ENCODE data around the gene SAC3D1. TPM values are rescaled to one million over a fixed set of nuclear protein-coding genes. Genes with fewer than 3 reads are reported as not detected.

Gene SAC3D1
- total and polyA plus RNA-seq, 8 donors, result 3.5 to 7.3 (median 4.7) TPM

DNA sequence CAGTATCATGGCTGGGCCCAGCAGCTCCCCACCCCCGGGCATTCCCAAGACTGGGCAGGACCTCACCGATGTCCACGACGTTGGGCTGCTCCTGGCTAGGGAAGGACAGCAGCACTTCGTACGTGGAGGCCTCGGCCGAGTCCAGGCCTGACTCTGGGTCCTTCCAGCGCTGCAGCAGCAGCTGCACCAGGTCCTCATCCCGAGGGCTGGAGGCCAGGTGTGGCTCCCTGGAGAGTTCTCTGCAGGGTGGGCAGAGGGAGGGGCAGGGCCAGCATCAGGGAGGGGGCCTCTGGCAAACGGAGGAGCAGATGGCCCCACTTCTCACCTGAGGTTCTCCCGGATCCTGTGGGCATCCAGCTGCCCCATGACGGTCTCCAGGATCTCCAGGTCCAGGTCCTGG, 17.0 kb downstream of the SAC3D1 start:
- TF ChIP-seq, protein P1, sequence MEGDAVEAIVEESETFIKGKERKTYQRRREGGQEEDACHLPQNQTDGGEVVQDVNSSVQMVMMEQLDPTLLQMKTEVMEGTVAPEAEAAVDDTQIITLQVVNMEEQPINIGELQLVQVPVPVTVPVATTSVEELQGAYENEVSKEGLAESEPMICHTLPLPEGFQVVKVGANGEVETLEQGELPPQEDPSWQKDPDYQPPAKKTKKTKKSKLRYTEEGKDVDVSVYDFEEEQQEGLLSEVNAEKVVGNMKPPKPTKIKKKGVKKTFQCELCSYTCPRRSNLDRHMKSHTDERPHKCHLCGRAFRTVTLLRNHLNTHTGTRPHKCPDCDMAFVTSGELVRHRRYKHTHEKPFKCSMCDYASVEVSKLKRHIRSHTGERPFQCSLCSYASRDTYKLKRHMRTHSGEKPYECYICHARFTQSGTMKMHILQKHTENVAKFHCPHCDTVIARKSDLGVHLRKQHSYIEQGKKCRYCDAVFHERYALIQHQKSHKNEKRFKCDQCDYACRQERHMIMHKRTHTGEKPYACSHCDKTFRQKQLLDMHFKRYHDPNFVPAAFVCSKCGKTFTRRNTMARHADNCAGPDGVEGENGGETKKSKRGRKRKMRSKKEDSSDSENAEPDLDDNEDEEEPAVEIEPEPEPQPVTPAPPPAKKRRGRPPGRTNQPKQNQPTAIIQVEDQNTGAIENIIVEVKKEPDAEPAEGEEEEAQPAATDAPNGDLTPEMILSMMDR (IDR thresholded peaks at IDR 0.05), result no peak
- DNase-seq, result no peak
- Histone ChIP-seq H3K27ac (no peak overlapping the region), H3K27me3 (no peaks in the 10 kb centered on the region), H3K36me3 (no peaks in the 10 kb centered on the region), H3K4me1 (no peaks in the 10 kb centered on the region), H3K4me3 (no peak overlapping the region), H3K9me3 (no peaks in the 10 kb centered on the region)
- no peak for FAIRE-seq
- WGBS, 2 donors, result 72 to 75% methylated on average over 12 to 13 of the region's 13 CpGs
- intact Hi-C loops (cut with DNase I), result no loop called here
- no peak for ATAC-seq

DNA sequence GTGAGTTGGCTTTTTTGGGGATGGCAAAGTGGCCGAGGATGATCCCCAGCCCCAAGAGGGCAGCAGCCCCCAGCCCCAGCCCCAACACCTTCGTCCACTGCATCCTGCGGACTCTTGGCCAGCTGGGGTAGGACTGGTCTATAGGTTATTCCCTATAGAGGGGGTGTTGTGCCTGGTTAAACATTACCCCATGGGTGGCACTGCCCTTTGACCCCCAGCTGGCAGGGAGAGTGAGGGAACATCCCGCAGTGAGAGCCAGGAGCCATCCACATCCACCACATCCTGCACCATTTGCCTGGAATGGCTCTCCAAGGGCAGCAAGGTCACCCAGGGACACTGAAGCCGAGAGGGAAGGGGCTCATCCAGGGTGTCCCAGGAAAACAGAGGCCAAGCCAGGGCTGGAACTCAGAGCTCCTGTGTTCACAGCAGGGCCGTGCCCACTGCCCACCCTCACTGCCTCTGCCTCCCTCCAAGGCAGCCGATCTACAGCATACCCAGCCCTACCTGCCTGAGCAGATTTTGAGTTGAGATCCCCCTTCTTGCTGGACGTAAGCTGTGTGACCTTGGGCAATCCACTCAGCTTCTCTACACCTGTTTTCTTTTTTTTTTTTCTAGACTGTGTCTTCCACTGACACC, 17.5 kb downstream of the SAC3D1 start, which contains the start of gene NAALADL1:
NAALADL1 (minus strand) TSS at position 135 of the 636 bp plus-strand sequence; CDS start at position 103, 32 bp downstream.
- WGBS, 2 donors, result 71 to 76% methylated on average over 8 of the region's 8 CpGs
- no peak for DNase-seq
- intact Hi-C loops (cut with DNase I), result no loop called here
- no peak within 1 kb of the TSS for H3K27ac ChIP-seq
- TF ChIP-seq, protein P1 (IDR thresholded peaks at IDR 0.05), result no peak
- H3K4me3 ChIP-seq, result no peak within 1 kb of the TSS
- no peak for ATAC-seq
- no peaks in the 10 kb centered on the region for H3K4me1 ChIP-seq
- no peaks in the 10 kb centered on the region for H3K27me3 ChIP-seq
- no peaks in the 10 kb centered on the region for H3K36me3 ChIP-seq
- FAIRE-seq, result no peak
- no peaks in the 10 kb centered on the region for H3K9me3 ChIP-seq

DNA sequence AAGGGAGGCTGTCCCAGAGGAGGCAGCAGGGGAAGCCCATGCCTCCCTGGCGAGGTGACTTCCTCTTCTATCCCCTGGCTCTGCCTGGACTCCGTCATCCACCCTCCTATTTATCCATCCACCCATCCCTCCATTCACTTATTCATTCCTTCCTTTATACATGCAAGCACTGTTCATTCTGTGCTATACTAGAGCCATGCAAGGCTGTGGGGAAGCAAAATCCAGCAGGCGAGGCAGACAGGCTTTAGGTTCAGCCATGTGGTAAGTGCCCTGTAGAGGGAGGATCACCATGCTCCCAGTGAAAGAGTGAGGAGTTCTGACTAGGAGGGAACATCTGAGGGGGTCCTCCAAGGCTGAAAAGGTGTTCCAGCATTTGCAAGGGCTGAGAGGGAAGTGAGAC, 18.5 kb downstream of the SAC3D1 start:
- intact Hi-C loops (cut with DNase I), result no loop called here
- Histone ChIP-seq H3K27me3 (no peaks in the 10 kb centered on the region), H3K36me3 (no peaks in the 10 kb centered on the region), H3K4me1 (no peaks in the 10 kb centered on the region), H3K4me3 (no peak overlapping the region), H3K27ac (no peak overlapping the region), H3K9me3 (no peaks in the 10 kb centered on the region)
- FAIRE-seq, result no peak
- DNase-seq, result no peak
- TF ChIP-seq, protein P1 (IDR thresholded peaks at IDR 0.05), result no peak
- WGBS, 2 donors, result 70% methylated on average over 3 of the region's 3 CpGs
- no peak for ATAC-seq

DNA sequence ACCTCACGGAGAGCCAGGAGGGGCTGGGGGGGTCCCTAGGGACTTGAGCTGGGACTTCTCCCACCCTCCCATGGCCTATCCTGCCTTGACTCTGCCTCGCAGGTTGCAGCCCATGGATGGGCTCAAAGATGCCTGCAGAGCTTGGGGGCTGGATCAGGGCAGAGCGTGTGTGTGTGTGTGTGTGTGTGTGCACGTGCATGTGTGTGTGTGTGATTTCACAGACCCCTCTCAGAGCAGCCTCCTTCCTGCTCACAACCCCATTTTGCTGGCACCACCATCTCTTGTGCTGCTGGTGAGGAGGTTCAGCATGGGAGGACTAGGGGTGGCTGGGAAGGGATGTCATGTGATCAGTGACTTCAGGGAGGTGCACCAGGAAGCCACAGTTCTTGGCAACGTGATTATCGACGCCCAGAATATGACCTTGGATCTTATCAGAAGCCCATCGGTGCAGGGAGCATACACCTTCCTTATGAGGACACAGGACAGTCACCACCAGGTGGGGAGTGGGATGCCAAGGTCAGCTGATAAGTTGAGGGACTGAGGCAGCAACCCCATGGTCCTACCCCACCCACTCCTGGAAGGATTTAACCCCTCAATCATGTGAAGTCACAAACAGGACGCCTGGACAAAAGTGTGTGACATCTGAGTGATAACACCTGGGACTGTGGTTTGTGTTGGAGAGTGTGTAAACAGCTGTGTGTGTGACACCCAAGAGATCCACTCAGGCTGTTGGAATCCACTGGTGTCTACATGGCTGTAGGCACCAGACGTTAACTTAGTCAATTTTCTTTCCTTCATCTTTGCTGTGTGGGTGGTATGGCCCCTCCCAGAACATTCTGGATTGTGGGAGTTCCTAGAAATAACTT, 19.2 kb downstream of the SAC3D1 start:
- TF ChIP-seq, protein P1 (IDR thresholded peaks at IDR 0.05), result no peak
- DNase-seq (no peak), ATAC-seq (no peak), FAIRE-seq (no peak)
- H3K27me3 ChIP-seq, result no peaks in the 10 kb centered on the region
- H3K4me1 ChIP-seq, result no peaks in the 10 kb centered on the region
- H3K4me3 ChIP-seq, result no peak overlapping the region
- no peaks in the 10 kb centered on the region for H3K36me3 ChIP-seq
- no peak overlapping the region for H3K27ac ChIP-seq
- no peaks in the 10 kb centered on the region for H3K9me3 ChIP-seq
- WGBS, 2 donors, result 40 to 43% methylated on average over 10 of the region's 10 CpGs
- intact Hi-C loops (cut with DNase I), result no loop called here

All from pancreas (tissue), 10 donors.